AML-193 (cell line): Measurements from ENCODE around the gene BTK.

ENCODE experiments used
- DNase-seq, 2 experiments: peaks; one replicate each; lab custom pipeline; 2025; lab: John Stamatoyannopoulos, UW

Gene BTK

DNA sequence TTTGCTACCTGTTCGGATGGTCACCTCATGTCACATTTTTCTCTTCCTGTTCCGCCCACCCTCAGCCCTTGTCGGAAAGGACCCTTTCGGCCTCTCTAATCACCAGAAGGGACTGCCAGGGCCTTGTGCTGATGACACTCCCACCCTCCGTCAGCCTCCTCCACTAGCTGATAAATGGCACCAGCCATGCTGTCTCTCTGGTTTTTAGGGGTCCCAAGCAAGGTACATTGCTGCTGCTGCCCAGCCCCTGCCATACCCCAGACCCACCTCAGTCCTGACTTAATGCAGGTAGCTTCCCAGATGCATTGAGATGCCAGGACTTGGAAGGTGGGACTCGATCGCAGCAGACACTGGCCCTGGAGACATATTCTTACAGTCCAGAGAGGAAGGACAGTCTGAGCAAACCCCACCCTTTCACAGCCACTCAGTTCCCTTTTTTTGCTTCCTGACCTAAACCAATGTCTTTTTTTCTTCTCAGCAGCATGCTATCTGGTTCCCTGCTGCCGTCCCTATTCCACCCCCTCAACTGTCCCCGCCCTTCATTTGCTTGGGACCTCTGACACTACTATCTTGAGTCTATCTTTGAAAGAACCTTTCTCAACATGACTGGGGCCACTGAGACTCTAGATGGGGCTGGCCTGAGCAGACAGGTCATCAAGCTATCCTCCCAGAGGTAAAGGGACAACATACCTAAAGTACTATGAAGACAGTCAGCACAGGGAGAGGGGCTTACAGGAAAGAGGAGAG is at the start of gene BTK:
TSS of gene BTK (minus strand) at position 397 of the 747 bp plus-strand sequence. CDS start 10,907 bp downstream, outside the sequence.
- peak; percentile 69 to 74 for DNase-seq

- peak; percentile 9 to 15 for DNase-seq
Observed at GRCh38 chrX:101430457-101431078, 44.6 kb upstream of the BTK start.

DNA sequence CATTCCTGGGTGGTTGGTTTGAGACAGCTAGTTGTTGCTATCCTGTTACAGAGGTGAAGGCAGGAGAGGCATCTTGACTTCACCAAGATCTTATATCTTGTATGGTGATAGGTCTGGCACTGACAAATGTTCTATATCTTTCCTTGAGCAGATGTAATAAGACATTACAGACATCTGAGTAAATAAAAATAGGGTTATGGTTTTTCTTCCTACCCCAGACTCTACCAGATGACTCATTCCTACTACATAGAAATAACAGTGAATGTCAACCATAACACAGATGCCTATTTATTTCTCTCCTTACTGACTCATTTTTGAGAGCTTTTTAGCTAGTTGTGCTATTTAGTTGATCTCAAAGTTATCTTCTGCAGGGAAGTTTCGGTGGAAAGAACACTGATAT is 43.9 kb upstream of the BTK start:
- no peak for DNase-seq

DNA sequence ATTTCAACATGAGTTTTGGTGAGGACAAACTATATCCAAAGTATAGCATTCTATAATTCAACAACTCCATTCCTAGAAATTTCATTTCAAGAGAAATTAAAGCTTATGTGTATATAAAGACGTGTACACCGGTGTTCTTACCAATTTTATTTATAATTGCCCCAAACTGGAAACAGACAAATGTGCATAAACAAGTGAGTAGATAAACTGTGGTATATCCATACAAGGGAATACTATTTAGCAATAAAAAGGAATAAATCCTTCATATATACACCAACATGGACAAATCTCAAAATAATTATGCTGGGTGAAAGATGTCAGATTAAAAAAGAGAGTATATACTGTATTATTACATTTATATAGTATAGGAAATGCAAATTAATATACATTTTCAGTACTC is 42.0 kb upstream of the BTK start:
- DNase-seq, result no peak

- no peak for DNase-seq
Observed at GRCh38 chrX:101419489-101419888, 33.5 kb upstream of the BTK start.

- peak; percentile 5 to 28 for DNase-seq
Observed at GRCh38 chrX:101417981-101418841, 32.2 kb upstream of the BTK start.

- no peak for DNase-seq
Observed at GRCh38 chrX:101417190-101417589, 31.2 kb upstream of the BTK start.

DNA sequence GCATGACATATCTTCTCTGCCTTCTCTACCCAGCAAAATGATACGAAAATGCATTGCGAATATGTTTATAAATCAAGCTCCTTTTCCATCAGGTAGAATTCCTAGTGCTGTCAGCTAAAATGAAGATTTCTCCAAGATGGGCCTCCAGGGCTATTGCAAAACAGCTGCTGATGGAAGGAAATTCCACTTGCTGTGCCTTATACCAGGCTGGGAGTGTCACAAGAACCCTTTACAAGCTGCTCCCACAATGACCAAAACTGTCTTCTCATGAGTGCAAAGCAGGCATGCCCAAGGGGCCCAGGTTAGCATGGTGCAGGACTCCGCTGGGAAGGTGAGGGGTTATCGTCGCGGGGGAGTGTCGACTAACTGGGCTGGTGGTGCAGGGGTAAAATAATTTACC is 30.7 kb upstream of the BTK start:
- no peak for DNase-seq

- peak; percentile 28 to 50 for DNase-seq
Observed at GRCh38 chrX:101415180-101416145, 29.5 kb upstream of the BTK start.

DNA sequence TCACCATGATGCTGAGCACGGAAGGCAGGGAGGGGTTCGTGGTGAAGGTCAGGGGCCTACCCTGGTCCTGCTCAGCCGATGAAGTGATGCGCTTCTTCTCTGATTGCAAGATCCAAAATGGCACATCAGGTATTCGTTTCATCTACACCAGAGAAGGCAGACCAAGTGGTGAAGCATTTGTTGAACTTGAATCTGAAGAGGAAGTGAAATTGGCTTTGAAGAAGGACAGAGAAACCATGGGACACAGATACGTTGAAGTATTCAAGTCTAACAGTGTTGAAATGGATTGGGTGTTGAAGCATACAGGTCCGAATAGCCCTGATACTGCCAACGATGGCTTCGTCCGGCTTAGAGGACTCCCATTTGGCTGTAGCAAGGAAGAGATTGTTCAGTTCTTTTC is 26.0 kb upstream of the BTK start:
- no peak for DNase-seq

DNA sequence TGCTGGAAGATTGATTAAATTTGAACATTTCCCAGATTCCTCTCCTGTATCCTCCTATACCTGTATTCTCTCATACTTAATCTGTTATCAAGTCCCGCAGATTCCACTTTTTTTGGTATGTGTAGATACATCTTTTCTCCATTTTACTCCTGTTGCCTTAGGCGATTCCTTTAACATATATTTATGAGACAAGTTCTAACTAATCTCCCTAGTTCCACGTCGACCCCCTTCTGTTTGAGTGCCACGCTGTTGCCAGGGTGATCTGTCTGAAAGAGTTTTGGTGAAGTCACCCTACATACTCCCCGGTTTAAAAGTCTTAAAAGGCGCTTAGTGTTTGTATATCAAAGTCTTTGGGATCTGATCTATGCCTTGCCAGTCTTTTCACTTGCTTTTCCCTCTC is 24.5 kb upstream of the BTK start:
- no peak for DNase-seq

- no peak for DNase-seq
Observed at GRCh38 chrX:101409043-101409442, 23.1 kb upstream of the BTK start.

DNA sequence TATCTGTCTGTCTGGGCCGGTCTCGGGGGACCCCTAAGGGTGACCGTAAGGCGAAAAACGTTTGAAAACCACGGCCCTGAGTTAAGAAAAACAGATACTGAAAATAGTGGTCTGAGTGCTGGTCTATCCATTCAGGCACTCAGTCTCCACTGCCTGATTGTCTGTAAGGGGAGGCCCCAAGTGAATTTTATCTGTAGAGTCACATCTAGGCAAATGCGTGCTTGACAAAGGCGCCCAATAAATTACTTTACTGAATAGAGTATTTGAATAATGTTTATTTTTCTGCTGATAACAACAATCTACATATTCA is 22.5 kb upstream of the BTK start:
- DNase-seq, result no peak

GRCh38 chrX:101407748-101408531 is 21.9 kb upstream of the BTK start, which contains the start of the genes GLA and HNRNPH2:
Gene GLA (minus strand): TSS chrX:101407925. CDS start chrX:101407903, 22 bp downstream.
Gene HNRNPH2 (plus strand): TSS chrX:101408222. CDS start chrX:101411989, 3,767 bp downstream.
- peak; percentile 90 to 93 for DNase-seq

DNA sequence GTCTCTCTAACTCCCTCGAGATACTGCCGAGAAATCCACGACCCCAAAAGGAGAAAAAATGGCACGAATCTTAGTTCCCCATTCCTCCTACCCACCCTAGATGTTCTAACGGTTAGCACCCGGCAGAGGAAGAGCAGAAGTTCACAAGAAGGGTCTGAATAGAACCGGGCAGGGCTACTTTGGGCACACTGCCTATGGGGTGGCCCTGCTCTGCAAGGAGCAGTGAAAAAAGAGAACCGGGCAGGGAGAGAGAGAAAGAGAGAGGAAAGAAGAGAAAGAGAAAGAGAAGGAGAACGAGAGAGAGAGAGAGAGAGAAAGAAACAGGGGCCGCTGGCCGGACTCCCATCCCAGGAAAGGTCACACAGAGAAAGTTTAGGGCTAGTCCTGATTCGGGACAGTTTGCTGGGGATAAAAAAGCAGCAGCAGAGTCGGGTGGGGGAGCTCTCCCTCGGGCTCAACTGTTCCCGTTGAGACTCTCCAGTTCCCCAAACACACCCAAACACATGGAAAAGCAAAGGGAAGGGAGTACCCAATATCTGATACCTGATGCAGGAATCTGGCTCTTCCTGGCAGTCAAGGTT is 21.3 kb upstream of the BTK start:
- peak in 1 of 2 experiments; percentile 7 for DNase-seq

DNA sequence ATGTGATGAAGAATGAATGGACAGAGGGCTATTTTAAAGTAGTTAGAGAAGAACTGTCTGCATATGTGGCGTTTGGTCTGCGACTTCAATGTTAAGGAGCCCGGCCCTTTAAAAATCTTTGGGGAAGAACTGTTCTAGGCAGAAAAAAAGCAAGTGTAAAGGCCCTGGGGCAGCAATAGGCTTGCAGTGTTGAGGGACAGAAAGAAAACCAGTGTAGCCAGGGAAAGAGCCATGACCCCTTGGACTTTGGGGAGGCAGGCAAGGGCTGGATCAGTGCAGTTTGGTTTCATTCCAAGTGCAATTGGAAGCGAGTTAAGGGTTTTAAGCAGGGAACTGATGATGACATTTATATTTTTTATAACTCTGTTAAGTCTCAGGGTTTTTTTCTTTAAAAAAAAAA is 13.8 kb upstream of the BTK start:
- DNase-seq, result no peak

DNA sequence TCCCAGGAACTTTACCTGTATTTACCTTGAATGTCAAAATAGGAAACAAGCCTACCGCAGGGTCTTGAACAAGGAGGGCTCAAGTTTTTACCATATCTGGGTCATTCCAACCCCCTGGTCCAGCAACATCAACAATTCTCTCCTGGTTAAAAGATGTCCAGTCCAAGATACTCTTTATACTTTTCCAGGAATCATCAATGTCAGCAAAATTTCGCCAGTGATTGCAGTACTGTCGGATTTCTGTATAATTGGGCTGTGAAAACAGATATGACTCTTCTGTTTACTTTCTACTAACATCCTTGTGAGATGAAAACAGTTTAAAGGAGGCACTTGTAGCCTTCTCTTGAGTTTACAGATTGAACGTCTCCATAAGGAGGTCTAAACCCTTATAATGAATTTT is 12.7 kb upstream of the BTK start:
- DNase-seq, result no peak

DNA sequence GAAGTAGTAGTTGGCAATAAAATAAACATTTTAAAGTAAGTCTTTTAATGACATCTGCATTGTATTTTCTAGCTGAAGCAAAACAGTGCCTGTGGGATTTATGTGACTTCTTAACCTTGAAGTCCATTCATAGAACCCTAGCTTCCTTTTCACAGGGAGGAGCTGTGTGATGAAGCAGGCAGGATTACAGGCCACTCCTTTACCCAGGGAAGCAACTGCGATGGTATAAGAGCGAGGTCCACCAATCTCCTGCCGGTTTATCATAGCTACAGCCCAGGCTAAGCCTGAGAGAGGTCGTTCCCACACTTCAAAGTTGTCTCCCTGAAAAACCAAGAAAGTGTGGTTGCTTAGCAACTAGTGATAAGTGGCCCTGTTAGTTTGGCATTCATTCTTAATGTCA is 11.8 kb upstream of the BTK start:
- DNase-seq, result no peak

DNA sequence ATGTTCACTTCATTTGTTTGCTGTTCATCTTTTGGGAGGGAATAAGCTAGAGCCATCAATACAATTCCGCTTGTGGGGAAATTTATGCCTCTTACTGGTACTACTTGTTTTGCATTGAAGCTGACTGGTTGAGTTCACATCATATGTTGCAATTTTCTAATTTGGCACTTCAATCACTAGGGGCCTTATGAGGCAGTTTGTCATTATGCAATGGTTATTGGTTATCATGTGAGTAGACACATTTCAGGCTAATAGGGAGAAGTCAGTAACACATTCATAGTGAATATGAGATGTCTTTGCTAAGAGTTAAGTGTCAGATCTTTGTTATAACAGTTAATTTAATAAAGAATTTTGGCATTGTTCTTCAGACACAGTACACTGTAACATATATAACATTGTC is 9.8 kb upstream of the BTK start:
- peak; percentile 71 to 72 for DNase-seq

- DNase-seq, result no peak
Observed at GRCh38 chrX:101394372-101394771, 8.4 kb upstream of the BTK start.
